LNCaP clone FGC (cell line): ENCODE measurements around the gene RFTN2.
"Not testable (repeated sequence)": the region's sequence is repeated elsewhere in the genome, so short reads cannot be mapped to it uniquely, and the experiment has no call there.

Experiments
- DNase-seq: peaks from one replicate; pipeline ENCODE4 v3.0.0-alpha.2; 2011; ENCODE audit warnings: low read depth
- H3K4me3 ChIP-seq: 2 replicates; pipeline ENCODE4 v1.5.1; 2011; ENCODE audit warnings: mild to moderate bottlenecking, low read depth, low read length, control low read depth
- CTCF ChIP-seq: IDR thresholded peaks from 2 replicates; pipeline ENCODE4 v1.5.1; 2012; ENCODE audit warnings: mild to moderate bottlenecking; ENCODE audit not compliant: control insufficient read depth, insufficient read depth; ENCODE audit errors: extremely low read depth

The RFTN2 gene

DNA sequence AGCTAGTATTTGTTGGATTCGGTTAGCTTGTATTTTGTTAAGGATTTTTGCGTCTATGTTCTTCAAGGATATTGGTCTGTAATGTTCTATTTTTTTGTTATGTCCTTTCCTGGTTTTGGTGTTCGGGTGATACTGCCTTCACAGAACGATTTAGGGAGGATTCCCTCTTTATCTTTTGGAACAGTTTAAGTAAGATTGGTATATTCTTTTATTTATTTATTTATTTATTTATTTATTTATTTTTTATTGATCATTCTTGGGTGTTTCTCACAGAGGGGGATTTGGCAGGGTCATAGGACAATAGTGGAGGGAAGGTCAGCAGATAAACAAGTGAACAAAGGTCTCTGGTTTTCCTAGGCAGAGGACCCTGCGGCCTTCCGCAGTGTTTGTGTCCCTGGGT, 19.8 kb upstream of the RFTN2 start:
- not testable (repeated sequence) for H3K4me3 ChIP-seq, DNase-seq

GRCh38 chr2:197677483-197677882, 2.1 kb upstream of the RFTN2 start:
- no peak for TF ChIP-seq CTCF
- DNase-seq = no peak
- no peak overlapping the region for H3K4me3 ChIP-seq

- no peak overlapping the region for H3K4me3 ChIP-seq
- DNase-seq = no peak
- no peak for TF ChIP-seq CTCF
Measured at GRCh38 chr2:197677056-197677455, 1.7 kb upstream of the RFTN2 start.

DNA sequence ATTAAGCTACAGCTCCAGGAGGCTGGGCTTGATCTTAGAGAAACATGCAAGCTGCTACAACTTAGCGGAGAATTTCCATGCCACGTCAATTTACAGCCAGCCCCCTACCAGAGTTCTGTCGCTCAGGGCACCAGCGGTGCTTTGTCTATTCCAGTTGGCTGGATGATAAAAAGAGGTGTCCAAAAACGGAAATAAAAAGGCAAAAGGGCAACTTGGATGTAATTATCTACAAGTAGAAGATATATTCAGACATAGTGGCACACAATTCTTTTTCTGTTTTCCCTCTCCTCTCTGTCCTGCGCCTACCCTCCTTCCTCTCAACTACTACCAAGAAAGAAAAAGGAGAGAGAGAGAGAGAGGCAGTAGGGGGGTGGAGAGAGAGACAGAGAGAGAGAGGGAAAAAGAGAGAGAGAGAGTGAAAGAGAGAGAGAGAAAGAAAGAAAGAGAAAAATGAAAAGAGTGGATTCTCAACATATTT, 363 bp upstream of the RFTN2 start:
- no peak overlapping the region for H3K4me3 ChIP-seq
- no peak for DNase-seq
- TF ChIP-seq CTCF = no peak

DNA sequence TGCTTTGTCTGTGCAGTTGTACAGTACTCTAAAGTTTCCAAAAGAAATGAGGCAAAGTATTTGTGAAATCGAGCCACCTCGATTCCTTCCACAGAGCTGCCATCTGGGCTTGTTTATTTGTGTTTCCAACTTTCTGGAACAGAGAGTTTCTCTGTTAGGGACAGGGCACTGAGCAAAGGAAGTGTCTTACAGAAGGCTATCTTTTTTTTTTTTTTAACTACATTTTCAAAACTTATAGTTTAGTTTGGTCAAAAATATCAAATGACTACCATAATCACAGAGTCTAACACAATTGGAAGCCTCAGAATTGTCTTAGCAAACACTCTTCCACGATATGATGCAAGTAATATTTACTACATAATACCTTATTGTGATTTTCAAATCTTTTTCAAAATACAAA, 796 bp downstream of the RFTN2 start:
- no peak for TF ChIP-seq CTCF
- no peak for DNase-seq
- no peak overlapping the region for H3K4me3 ChIP-seq

DNA sequence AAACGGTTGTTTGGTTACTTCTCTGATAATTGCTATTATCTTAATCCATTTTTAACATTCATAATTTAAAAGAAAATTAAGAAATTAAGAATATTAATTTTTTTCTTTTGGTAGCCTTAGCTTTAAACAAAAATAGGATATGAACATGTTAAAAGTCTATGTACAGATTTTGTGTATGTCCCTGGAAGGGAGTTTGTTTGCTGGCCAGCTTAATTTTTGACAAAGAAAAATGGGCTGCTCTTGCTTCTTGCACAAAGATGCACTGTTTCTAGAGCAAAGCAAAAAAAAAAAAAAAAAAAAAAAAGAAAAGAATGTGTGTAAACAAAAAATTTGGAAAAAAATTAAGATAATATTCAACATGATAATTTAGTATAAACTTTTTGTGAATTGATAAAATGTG, 1.3 kb downstream of the RFTN2 start:
- no peak overlapping the region for H3K4me3 ChIP-seq
- no peak for DNase-seq
- TF ChIP-seq CTCF = no peak

DNA sequence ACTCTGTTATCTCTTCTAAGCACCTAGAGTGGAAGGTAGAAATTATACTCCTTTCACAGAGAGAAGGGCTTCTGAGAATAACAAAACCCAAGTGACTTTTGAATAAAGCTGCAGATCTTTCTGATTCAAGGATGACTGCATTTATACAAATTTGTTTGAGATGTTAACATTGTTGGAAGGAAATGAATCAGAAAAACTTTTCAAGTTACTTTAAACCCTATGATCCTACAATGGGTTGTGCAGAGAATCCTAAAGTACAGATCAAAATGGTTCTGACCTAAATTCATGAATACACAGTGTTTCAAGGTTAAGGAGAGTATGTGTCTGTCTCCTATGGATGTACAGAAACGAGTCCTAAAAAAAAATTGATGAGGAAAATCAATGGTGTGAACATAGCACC, 1.8 kb downstream of the RFTN2 start:
- no peak for DNase-seq
- TF ChIP-seq CTCF = no peak
- no peak overlapping the region for H3K4me3 ChIP-seq
